ENCODE results near the gene QRFP. TPM values are rescaled to one million over a fixed set of nuclear protein-coding genes. Genes with fewer than 3 reads are reported as not detected.

The QRFP gene
- total RNA-seq, 1 experiment from 2014 or later, result not detected

DNA sequence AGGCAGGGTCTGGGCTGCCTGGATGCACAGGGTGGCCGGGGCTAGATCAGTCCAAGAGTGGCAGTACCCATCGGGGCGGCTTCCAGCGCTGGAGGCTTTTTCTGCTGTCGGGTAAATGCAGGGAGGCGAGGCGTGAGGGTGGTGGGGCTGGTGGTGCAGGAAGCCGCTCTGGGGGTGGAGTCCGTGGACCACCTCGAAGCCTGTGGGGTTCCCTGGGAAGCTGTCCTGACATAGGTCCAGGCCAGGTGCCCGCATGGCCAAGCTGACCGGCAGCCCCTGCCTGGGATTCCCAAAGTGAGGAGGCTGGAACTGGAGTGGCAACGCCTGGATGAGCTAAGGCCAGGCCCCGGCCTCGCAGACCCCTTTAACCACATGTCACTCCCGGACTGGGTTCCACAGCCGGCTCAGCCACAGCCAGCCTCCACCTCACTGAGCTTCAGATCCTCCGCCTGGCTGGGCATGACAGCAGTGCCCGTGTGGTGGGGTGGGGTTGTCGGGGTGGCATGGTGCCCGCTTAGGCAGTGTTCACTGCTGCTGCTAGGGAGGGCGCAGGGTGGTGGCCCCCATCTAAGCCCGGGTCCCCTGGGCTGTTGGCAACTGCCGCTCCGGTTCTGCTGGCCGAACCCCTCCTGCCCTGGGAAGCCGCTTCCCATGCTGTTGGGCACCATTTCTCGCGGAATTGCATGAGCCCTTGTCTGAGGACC is 1.4 kb upstream of the QRFP start:
- H3K4me2 ChIP-seq (ENCODE audit: low read length), result no peak overlapping the region
- ATAC-seq (no peak), DNase-seq (ENCODE audit: low read depth, low spot score) (no peak)
- H3K36me3 ChIP-seq (ENCODE audit: control insufficient read depth in 1 of 2, insufficient read depth in 2 of 2, low read length in 2 of 2), result no peaks in the 10 kb centered on the region
- no peaks in the 10 kb centered on the region for H4K20me1 ChIP-seq (ENCODE audit: insufficient read depth)
- H3K79me2 ChIP-seq (ENCODE audit: insufficient read depth, low read length), result no peaks in the 10 kb centered on the region
- RAD21 ChIA-PET (ENCODE audit: low non-redundant PET in 1 of 2, low total read pairs in 2 of 2, uncharacterized antibody in 2 of 2, unreplicated experiment in 2 of 2), result no interaction called here
- no peaks in the 10 kb centered on the region for H3K27me3 ChIP-seq (ENCODE audit: insufficient read depth, low read length)
- H3K4me1 ChIP-seq (ENCODE audit: control insufficient read depth in 1 of 2, insufficient read depth in 2 of 2, low read length in 2 of 2), result no peaks in the 10 kb centered on the region
- POLR2A ChIA-PET, result no interaction called here
- no peak for TF ChIP-seq RAD21 (IDR thresholded peaks at IDR 0.05; ENCODE audit: low read depth)
- H2AFZ ChIP-seq (ENCODE audit: low read depth, low read length, poor library complexity, severe bottlenecking), result no peak overlapping the region
- H3K27ac ChIP-seq (ENCODE audit: low read depth, low read length), result no peak overlapping the region
- H3K4me3 ChIP-seq (replicated peaks in 1 of 2; ENCODE audit: low read depth in 1 of 2, low read length in 2 of 2), result no peak overlapping the region
- no peak overlapping the region for H3K9ac ChIP-seq (ENCODE audit: low read length)
- no peaks in the 10 kb centered on the region for H3K9me3 ChIP-seq (ENCODE audit: control insufficient read depth in 1 of 2, insufficient read depth in 1 of 2, low read depth in 1 of 2, low read length in 2 of 2)
- CTCF ChIA-PET, result no interaction called here
- BruUV-seq (replicated peaks), result no TSS peak
- H3K9me2 ChIP-seq (ENCODE audit: insufficient read depth), result no peaks in the 10 kb centered on the region
- intact Hi-C loops (cut with micrococcal nuclease), result no loop called here

DNA sequence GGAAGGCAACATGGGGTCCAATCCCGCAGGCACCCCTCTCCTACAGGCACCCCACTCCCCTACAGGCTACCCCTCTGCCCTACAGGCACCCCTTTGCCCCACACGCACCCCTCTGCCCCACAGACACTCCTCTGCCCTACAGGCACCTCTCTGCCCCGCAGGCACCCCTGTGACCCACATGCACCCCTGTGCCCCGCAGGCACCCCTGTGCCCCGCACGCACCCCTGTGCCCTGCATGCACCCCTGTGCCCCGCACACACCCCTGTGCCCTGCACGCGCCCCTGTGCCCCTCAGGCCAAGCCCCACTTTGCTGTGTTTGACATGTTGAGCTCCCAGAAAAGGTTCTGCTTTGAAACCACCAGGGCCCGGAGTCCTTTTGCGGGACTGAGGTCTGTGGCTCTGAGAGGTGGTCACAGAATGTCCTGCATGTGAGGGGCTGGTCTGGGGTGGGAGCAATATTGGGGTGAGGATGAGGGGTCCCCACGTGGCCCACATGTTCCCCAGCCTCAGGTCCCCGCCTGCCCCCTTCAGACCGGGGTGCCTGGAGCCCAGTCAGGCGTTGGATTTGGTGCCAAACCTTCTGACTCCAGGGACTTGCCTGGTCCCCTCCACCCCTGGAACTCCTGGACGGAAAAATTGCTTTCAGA is 616 bp upstream of the QRFP start:
- Histone ChIP-seq H3K36me3 (ENCODE audit: control insufficient read depth in 1 of 2, insufficient read depth in 2 of 2, low read length in 2 of 2) (no peaks in the 10 kb centered on the region), H3K79me2 (ENCODE audit: insufficient read depth, low read length) (no peaks in the 10 kb centered on the region), H4K20me1 (ENCODE audit: insufficient read depth) (no peaks in the 10 kb centered on the region), H3K4me1 (ENCODE audit: control insufficient read depth in 1 of 2, insufficient read depth in 2 of 2, low read length in 2 of 2) (no peaks in the 10 kb centered on the region), H3K4me2 (ENCODE audit: low read length) (no peak overlapping the region), H3K27ac (ENCODE audit: low read depth, low read length) (no peak overlapping the region), H2AFZ (ENCODE audit: low read depth, low read length, poor library complexity, severe bottlenecking) (no peak overlapping the region), H3K9me3 (ENCODE audit: control insufficient read depth in 1 of 2, insufficient read depth in 1 of 2, low read depth in 1 of 2, low read length in 2 of 2) (no peaks in the 10 kb centered on the region), H3K9ac (ENCODE audit: low read length) (no peak overlapping the region), H3K27me3 (ENCODE audit: insufficient read depth, low read length) (no peaks in the 10 kb centered on the region), H3K4me3 (replicated peaks in 1 of 2; ENCODE audit: low read depth in 1 of 2, low read length in 2 of 2) (no peak overlapping the region), H3K9me2 (ENCODE audit: insufficient read depth) (no peaks in the 10 kb centered on the region)
- POLR2A ChIA-PET, result no interaction called here
- ATAC-seq (no peak), DNase-seq (ENCODE audit: low read depth, low spot score) (no peak)
- BruUV-seq (replicated peaks), result no TSS peak
- intact Hi-C loops (cut with micrococcal nuclease), result no loop called here
- CTCF ChIA-PET, result no interaction called here
- no peak for TF ChIP-seq RAD21 (IDR thresholded peaks at IDR 0.05; ENCODE audit: low read depth)
- TF ChIP-seq SP1 (IDR thresholded peaks at IDR 0.05; ENCODE audit: low read depth), result no peak
- TF ChIP-seq, protein P1, sequence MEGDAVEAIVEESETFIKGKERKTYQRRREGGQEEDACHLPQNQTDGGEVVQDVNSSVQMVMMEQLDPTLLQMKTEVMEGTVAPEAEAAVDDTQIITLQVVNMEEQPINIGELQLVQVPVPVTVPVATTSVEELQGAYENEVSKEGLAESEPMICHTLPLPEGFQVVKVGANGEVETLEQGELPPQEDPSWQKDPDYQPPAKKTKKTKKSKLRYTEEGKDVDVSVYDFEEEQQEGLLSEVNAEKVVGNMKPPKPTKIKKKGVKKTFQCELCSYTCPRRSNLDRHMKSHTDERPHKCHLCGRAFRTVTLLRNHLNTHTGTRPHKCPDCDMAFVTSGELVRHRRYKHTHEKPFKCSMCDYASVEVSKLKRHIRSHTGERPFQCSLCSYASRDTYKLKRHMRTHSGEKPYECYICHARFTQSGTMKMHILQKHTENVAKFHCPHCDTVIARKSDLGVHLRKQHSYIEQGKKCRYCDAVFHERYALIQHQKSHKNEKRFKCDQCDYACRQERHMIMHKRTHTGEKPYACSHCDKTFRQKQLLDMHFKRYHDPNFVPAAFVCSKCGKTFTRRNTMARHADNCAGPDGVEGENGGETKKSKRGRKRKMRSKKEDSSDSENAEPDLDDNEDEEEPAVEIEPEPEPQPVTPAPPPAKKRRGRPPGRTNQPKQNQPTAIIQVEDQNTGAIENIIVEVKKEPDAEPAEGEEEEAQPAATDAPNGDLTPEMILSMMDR (IDR thresholded peaks at IDR 0.05 in 2 of 3, conservative IDR thresholded peaks at IDR 0.05 in 1 of 3; ENCODE audit: borderline replicate concordance in 1 of 3, insufficient read depth in 1 of 3, low read depth in 2 of 3, low read length in 2 of 3), result no peak
- TF ChIP-seq YY1 (IDR thresholded peaks at IDR 0.05; ENCODE audit: extremely low read depth, insufficient replicate concordance, low read depth, low read length), result no peak
- no peak for TF ChIP-seq JUND (IDR thresholded peaks at IDR 0.05)
- TF ChIP-seq, protein P2, sequence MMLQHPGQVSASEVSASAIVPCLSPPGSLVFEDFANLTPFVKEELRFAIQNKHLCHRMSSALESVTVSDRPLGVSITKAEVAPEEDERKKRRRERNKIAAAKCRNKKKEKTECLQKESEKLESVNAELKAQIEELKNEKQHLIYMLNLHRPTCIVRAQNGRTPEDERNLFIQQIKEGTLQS (IDR thresholded peaks at IDR 0.05), result no peak
- TF ChIP-seq POLR2A (IDR thresholded peaks at IDR 0.05; ENCODE audit: borderline replicate concordance, extremely low read depth, insufficient read depth, insufficient read length), result no peak
- TF ChIP-seq ZFX (IDR thresholded peaks at IDR 0.05), result no peak
- no peak for TF ChIP-seq EZH2phosphoT487 (IDR thresholded peaks at IDR 0.05; ENCODE audit: borderline replicate concordance)
- no peak for TF ChIP-seq POLR2AphosphoS5 (IDR thresholded peaks at IDR 0.05; ENCODE audit: low read depth, low read length)
- TF ChIP-seq CBX3 (IDR thresholded peaks at IDR 0.05; ENCODE audit: low read depth), result no peak
- no peak for TF ChIP-seq EGR1 (IDR thresholded peaks at IDR 0.05; ENCODE audit: low read depth)
- no peak for TF ChIP-seq SIN3A (IDR thresholded peaks at IDR 0.05; ENCODE audit: low read depth)
- TF ChIP-seq ZNF274 (IDR thresholded peaks at IDR 0.05; ENCODE audit: low read depth, low read length), result no peak
- TF ChIP-seq FOSL1 (IDR thresholded peaks at IDR 0.05; ENCODE audit: low read depth), result no peak
- no peak for TF ChIP-seq SRF (IDR thresholded peaks at IDR 0.05; ENCODE audit: low read depth)
- TF ChIP-seq TCF7L2 (IDR thresholded peaks at IDR 0.05; ENCODE audit: borderline replicate concordance, extremely low read depth, insufficient read depth, insufficient read length), result no peak
- no peak for TF ChIP-seq EZH2 (IDR thresholded peaks at IDR 0.05)
- RAD21 ChIA-PET (ENCODE audit: low non-redundant PET in 1 of 2, low total read pairs in 2 of 2, uncharacterized antibody in 2 of 2, unreplicated experiment in 2 of 2), result no interaction called here
